ENCODE results near the gene RBM17. TPM values are rescaled to one million over a fixed set of nuclear protein-coding genes. Genes with fewer than 3 reads are reported as not detected.

The RBM17 gene
- total and polyA plus RNA-seq, 10 of the 15 experiments (the other 5 are each of a cell fraction or from before 2014, with no cell fraction given), result 28.4 to 181 (median 83.9) TPM

- POLR2A ChIA-PET, result interaction anchor here (0.6 to 2.1 kb wide), 3 partner anchors 113 to 313 kb away, joined by 3 to 9 read pairs (median 3); partner anchors contain the start of gene PFKFB3
- RAD21 ChIA-PET (ENCODE audit: unreplicated experiment), result interaction anchor here (0.7 to 1.8 kb wide), 11 partner anchors 23 to 317 kb away, joined by 3 to 10 read pairs (median 5); partner anchors contain the start of genes ANKRD16, FBH1 and PFKFB3
- no peaks in the 10 kb centered on the region for H3K36me3 ChIP-seq (ENCODE audit: control insufficient read depth in 2 of 2, insufficient read depth in 2 of 2, low read length in 1 of 2)
- intact Hi-C loops (cut with micrococcal nuclease; ENCODE audit: unreplicated experiment), result loop anchor here (5.0 kb wide), 2 partner anchors 112 to 113 kb away; partner anchors contain the start of genes IL15RA and PFKFB3
- H3K4me2 ChIP-seq (ENCODE audit: control insufficient read depth, insufficient read depth), result peak overlapping the region; percentile 88
- H3K27me3 ChIP-seq (replicated peaks in 1 of 2; ENCODE audit: control insufficient read depth in 2 of 2, insufficient read depth in 2 of 2, low read length in 1 of 2), result no peaks in the 10 kb centered on the region
- peak overlapping the region; percentile 81 for H3K27ac ChIP-seq (ENCODE audit: control insufficient read depth, insufficient read depth)
- H4K20me1 ChIP-seq (ENCODE audit: control insufficient read depth, insufficient read depth), result no peaks in the 10 kb centered on the region; the same call in none of the 2 replicates
- H3K9ac ChIP-seq (ENCODE audit: control insufficient read depth, insufficient read depth, low read length), result peak overlapping the region; percentile 89
- H3K79me2 ChIP-seq (ENCODE audit: control insufficient read depth, insufficient read depth, low read length), result peaks cover 52% of the 10 kb centered on the region
- peak overlapping the region; percentile 65; the same call in 1 of the 2 replicates for H2AFZ ChIP-seq (ENCODE audit: control insufficient read depth, low read depth, low read length)
- peaks cover 3% of the 10 kb centered on the region; the same call in 1 of the 2 replicates for H3K4me1 ChIP-seq (ENCODE audit: control insufficient read depth, insufficient read depth, low read length)
- no peaks in the 10 kb centered on the region for H3K9me3 ChIP-seq (replicated peaks; ENCODE audit: control insufficient read depth, insufficient read depth, low read length)
- H3K4me3 ChIP-seq, result peak overlapping the region; percentile 99
- DNase-seq (ENCODE audit: low read depth, low spot score) (no peak), FAIRE-seq (peak; percentile 47), ATAC-seq (peak; percentile 16)
- no TSS peak for BruUV-seq (replicated peaks)
- CTCF ChIA-PET, result interaction anchor here (0.7 to 4.6 kb wide), 21 partner anchors 11 to 332 kb away, joined by 3 to 31 read pairs (median 4); partner anchors contain the start of gene PFKFB3
- 2% methylated on average over 50 of the region's 53 CpGs for WGBS (ENCODE audit: insufficient coverage, insufficient replicate concordance, low lambda C conversion rate, missing lambda C conversion rate)
- SMC1A ChIA-PET (ENCODE audit: uncharacterized antibody, unreplicated experiment), result interaction anchor here (0.7 to 4.1 kb wide), 13 partner anchors 36 to 319 kb away, joined by 3 to 31 read pairs (median 4); no protein-coding TSS in a partner anchor
- in situ Hi-C loops (cut with MboI), result no loop called here
- TF ChIP-seq NFXL1 (IDR thresholded peaks at IDR 0.05; ENCODE audit: borderline replicate concordance), result 0 out of 2 replicates have a peak, but pooled peaks have one; percentile 2
- TF ChIP-seq ELK1 (IDR thresholded peaks at IDR 0.05; ENCODE audit: low read depth, low read length), result no peak
- TF ChIP-seq CEBPZ (IDR thresholded peaks at IDR 0.05; ENCODE audit: low read depth, low read length), result no peak
- no peak for TF ChIP-seq ZBTB33 (IDR thresholded peaks at IDR 0.05)
- no peak for TF ChIP-seq FOXK2 (IDR thresholded peaks at IDR 0.05)
- no peak for TF ChIP-seq CBX3 (IDR thresholded peaks at IDR 0.05; ENCODE audit: borderline replicate concordance, low read depth)
- 0 out of 2 replicates have a peak, but pooled peaks have one; percentile 26 for TF ChIP-seq GATAD2B (conservative IDR thresholded peaks at IDR 0.05; ENCODE audit: low read depth)
- no peak for TF ChIP-seq BCL3 (IDR thresholded peaks at IDR 0.05; ENCODE audit: borderline replicate concordance, insufficient read depth, low read depth, low read length, poor library complexity, severe bottlenecking)
- TF ChIP-seq EED (IDR thresholded peaks at IDR 0.05; ENCODE audit: low read depth), result 0 out of 2 replicates have a peak, but pooled peaks have one; percentile 28
- TF ChIP-seq ESRRA (IDR thresholded peaks at IDR 0.05; ENCODE audit: low read length), result no peak
- TF ChIP-seq DPF2 (IDR thresholded peaks at IDR 0.05), result 0 out of 2 replicates have a peak, but pooled peaks have one; percentile 11
- TF ChIP-seq HDGF (IDR thresholded peaks at IDR 0.05), result peak; percentile 32; the same call in 1 of the 2 replicates
Measured at GRCh38 chr10:6089334-6090219, 743 bp downstream of the RBM17 start.
